Lung (tissue), 12 donors: Measurements from ENCODE around the gene DUSP2. TPM values are rescaled to one million over a fixed set of nuclear protein-coding genes. Genes with fewer than 3 reads are reported as not detected.
A peak's percentile ranks its signal among the peaks of the same experiment; 100 is the strongest.

ENCODE experiments used
- ATAC-seq: fragments of 200-7000 bp; cut with Tn5 transposase; one replicate; pipeline ENCODE4 v1.9.1; 2020; ENCODE audit warnings: moderate number of reproducible peaks; ENCODE audit not compliant: insufficient read depth, low FRiP score
- DNase-seq, 3 donors: peaks; one replicate each; pipeline ENCODE4 v3.0.0-alpha.2; 2013 to 2017
- H3K27ac ChIP-seq, 2 donors: one replicate each; pipeline ENCODE4 v1.5.1; 2013; ENCODE audit warnings: mild to moderate bottlenecking in 2 of 2, moderate library complexity in 2 of 2, control low read depth in 1 of 2, inconsistent platforms in 1 of 2, low read depth in 1 of 2, low read length in 1 of 2
- H3K27me3 ChIP-seq, 3 donors: one replicate each; pipeline ENCODE4 v1.5.1; 2013; ENCODE audit warnings: low read length in 2 of 3; ENCODE audit not compliant: control insufficient read depth in 3 of 3, insufficient read depth in 3 of 3
- H3K36me3 ChIP-seq, 4 donors: one replicate each; pipeline ENCODE4 v1.5.1; 2013; ENCODE audit warnings: low read length in 4 of 4, mild to moderate bottlenecking in 1 of 4, moderate library complexity in 1 of 4; ENCODE audit not compliant: control insufficient read depth in 4 of 4, insufficient read depth in 4 of 4
- H3K4me1 ChIP-seq, 5 donors: one replicate each; pipeline ENCODE4 v1.5.1; 2013; ENCODE audit warnings: low read length in 5 of 5, mild to moderate bottlenecking in 2 of 5, moderate library complexity in 1 of 5; ENCODE audit not compliant: control insufficient read depth in 5 of 5, insufficient read depth in 5 of 5
- H3K4me3 ChIP-seq: one replicate; pipeline ENCODE4 v1.5.1; 2013; ENCODE audit warnings: mild to moderate bottlenecking, control low read depth, moderate library complexity
- H3K9ac ChIP-seq, 2 donors: one replicate each; pipeline ENCODE4 v1.5.1; 2013; ENCODE audit warnings: low read length in 2 of 2, control low read depth in 1 of 2; ENCODE audit not compliant: insufficient read depth in 1 of 2
- H3K9me3 ChIP-seq, 4 donors: one replicate each; pipeline ENCODE4 v1.5.1; 2013; ENCODE audit warnings: low read length in 3 of 4, mild to moderate bottlenecking in 1 of 4, moderate library complexity in 1 of 4; ENCODE audit not compliant: control insufficient read depth in 4 of 4, insufficient read depth in 3 of 4
- CTCF ChIP-seq: IDR thresholded peaks from 2 replicates; pipeline ENCODE4 v1.5.1; 2012; ENCODE audit warnings: mild to moderate bottlenecking; ENCODE audit errors: control extremely low read depth, extremely low read depth
- WGBS, 2 donors: extraction: QIAGEN DNeasy Blood & Tissue Kit; methylation state at CpG; one replicate each; pipeline ENCODE4 v1.1.7; 2013; 5-methylcytosine and 5-hydroxymethylcytosine counted together
- polyA plus RNA-seq, 2 donors: library from polyadenylated mRNA; stranded (reverse); fragments of 200-250 nt; gene quantifications; one replicate each; pipeline ENCODE4 v1.2.1, GENCODE V29; 2013
- total RNA-seq, 2 donors: library from RNA; depleted of rRNA in 1 of 2; stranded (reverse); fragments of >200 nt in 1 of 2; gene quantifications; one replicate each; pipeline ENCODE4 v1.2.1, GENCODE V29; 2014 to 2021
- donor health status: control.
- donor health status: control.
- donor health status: Bipolar disorder and iron deficiency.
- donor health status: healthy.
- donor health status: DM: yes; HTN: yes; CAD: no.

Gene DUSP2
- total and polyA plus RNA-seq, 4 donors: 3.5 to 33.6 (median 5.8) TPM

- WGBS, 2 donors: 81 to 87% methylated on average over 18 of the region's 18 CpGs
- Histone ChIP-seq H3K9me3 (no peaks in the 10 kb centered on the region), H3K36me3 (no peaks in the 10 kb centered on the region), H3K27ac (no peak overlapping the region), H3K4me3 (no peak overlapping the region), H3K27me3 (no peaks in the 10 kb centered on the region), H3K9ac (peak overlapping the region in 1 of 2 donors; percentile 6), H3K4me1 (peaks cover 0 to 17% (median 0%) of the 10 kb centered on the region in 5 donors)
- no peak for DNase-seq
- no peak for TF ChIP-seq CTCF
- peak; percentile 47 for ATAC-seq
These were observed 19.4 kb upstream of the DUSP2 start for GRCh38 chr2:96164459-96165184.

GRCh38 chr2:96163768-96164429, 18.7 kb upstream of the DUSP2 start:
- 47 to 64% methylated on average over 13 of the region's 13 CpGs for WGBS, 2 donors
- no peaks in the 10 kb centered on the region for H3K27me3 ChIP-seq
- no peak for TF ChIP-seq CTCF
- DNase-seq: peak; percentile 37 to 70 (median 44)
- H3K9me3 ChIP-seq: no peaks in the 10 kb centered on the region
- H3K9ac ChIP-seq: peak overlapping the region in 1 of 2 donors; percentile 6
- H3K4me3 ChIP-seq: no peak overlapping the region
- no peaks in the 10 kb centered on the region for H3K36me3 ChIP-seq
- peaks cover 0 to 17% (median 0%) of the 10 kb centered on the region in 5 donors for H3K4me1 ChIP-seq
- no peak for ATAC-seq
- peak overlapping the region in 1 of 2 donors; percentile 7 for H3K27ac ChIP-seq

GRCh38 chr2:96163415-96163767, 18.2 kb upstream of the DUSP2 start:
- Histone ChIP-seq H3K27me3 (no peaks in the 10 kb centered on the region), H3K9me3 (no peaks in the 10 kb centered on the region), H3K36me3 (no peaks in the 10 kb centered on the region), H3K27ac (no peak overlapping the region), H3K4me1 (peaks cover 0 to 17% (median 0%) of the 10 kb centered on the region in 5 donors), H3K9ac (no peak overlapping the region), H3K4me3 (no peak overlapping the region)
- TF ChIP-seq CTCF: no peak
- DNase-seq (no peak), ATAC-seq (no peak)
- 89 to 90% methylated on average over 5 of the region's 5 CpGs for WGBS, 2 donors
